Activated naive CD8-positive, alpha-beta T cell (primary cell): Measurements from ENCODE around the gene ARHGEF4.
"Not testable (repeated sequence)": the region's sequence is repeated elsewhere in the genome, so short reads cannot be mapped to it uniquely, and the experiment has no call there.

Source experiments
- H3K27ac Mint-ChIP-seq: one replicate; pipeline ENCODE4 v1.8.0; 2021; ENCODE audit warnings: mixed read lengths
- H3K27me3 Mint-ChIP-seq: one replicate; pipeline ENCODE4 v1.8.0; 2021; ENCODE audit warnings: mixed read lengths
- H3K36me3 Mint-ChIP-seq: one replicate; pipeline ENCODE4 v1.8.0; 2021; ENCODE audit warnings: mixed read lengths
- H3K4me1 Mint-ChIP-seq: one replicate; pipeline ENCODE4 v1.8.0; 2021; ENCODE audit warnings: low read depth, mixed read lengths
- H3K4me3 Mint-ChIP-seq: one replicate; pipeline ENCODE4 v1.8.0; 2021; ENCODE audit warnings: mild to moderate bottlenecking, mixed read lengths
- H3K9me3 Mint-ChIP-seq: one replicate; pipeline ENCODE4 v1.8.0; 2021; ENCODE audit warnings: low read depth, mixed read lengths

Gene ARHGEF4

DNA sequence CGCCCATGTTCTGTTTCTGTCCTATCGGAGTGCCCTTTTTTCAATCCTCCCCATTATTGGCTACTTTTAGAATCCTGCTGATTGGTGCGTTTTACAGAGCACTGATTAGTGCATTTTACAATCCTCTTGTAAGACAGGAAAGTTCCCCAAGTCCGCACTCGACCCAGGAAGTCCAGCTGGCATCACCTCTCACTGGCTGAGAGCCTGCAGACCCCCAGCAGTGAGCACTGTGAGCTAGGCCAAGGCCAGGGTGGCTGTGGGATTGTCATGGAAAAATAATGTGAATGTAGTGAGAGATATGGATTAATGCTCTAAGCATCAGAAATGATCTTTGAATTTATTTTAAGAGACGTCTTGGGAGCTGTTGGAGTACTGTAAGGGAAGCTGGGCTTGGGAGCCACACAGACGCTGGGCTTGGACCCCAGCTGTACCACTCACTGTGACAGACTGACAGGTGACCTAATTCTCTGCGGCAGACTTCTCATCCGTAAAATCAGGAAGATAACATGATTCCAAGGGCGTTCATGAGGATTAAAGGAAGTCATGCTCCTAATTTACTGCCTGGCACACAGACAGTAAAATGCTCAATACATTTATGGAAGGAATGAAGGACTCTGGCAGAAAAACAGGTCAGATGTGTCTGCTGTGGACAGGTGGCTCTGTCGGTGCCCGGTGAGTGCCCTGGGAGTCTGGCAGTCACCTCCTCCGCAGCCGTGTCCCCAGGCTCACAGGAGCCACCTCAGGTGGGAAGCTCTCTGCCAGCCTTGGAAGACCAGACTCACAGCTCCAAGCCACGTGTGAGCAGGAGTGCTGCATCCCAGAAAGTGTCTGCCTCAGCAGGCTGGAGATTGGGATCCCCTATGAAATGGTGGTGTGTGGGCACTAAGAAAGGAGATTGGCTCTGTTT lies 151.1 kb downstream of the ARHGEF4 start:
- no peak overlapping the region for H3K4me3 Mint-ChIP-seq
- peaks cover 3% of the 10 kb centered on the region for H3K36me3 Mint-ChIP-seq
- peaks cover 2% of the 10 kb centered on the region for H3K27me3 Mint-ChIP-seq
- peaks cover 7% of the 10 kb centered on the region for H3K4me1 Mint-ChIP-seq
- no peak overlapping the region for H3K27ac Mint-ChIP-seq
- no peaks in the 10 kb centered on the region for H3K9me3 Mint-ChIP-seq

GRCh38 chr2:130991446-130991845 lies 154.7 kb downstream of the ARHGEF4 start:
- not testable (repeated sequence) for H3K27me3 Mint-ChIP-seq, H3K4me1 Mint-ChIP-seq, H3K27ac Mint-ChIP-seq, H3K36me3 Mint-ChIP-seq, H3K9me3 Mint-ChIP-seq, H3K4me3 Mint-ChIP-seq

GRCh38 chr2:130992003-130992402 lies 155.3 kb downstream of the ARHGEF4 start:
- not testable (repeated sequence) for H3K9me3 Mint-ChIP-seq, H3K36me3 Mint-ChIP-seq, H3K27me3 Mint-ChIP-seq, H3K4me3 Mint-ChIP-seq, H3K4me1 Mint-ChIP-seq, H3K27ac Mint-ChIP-seq

DNA sequence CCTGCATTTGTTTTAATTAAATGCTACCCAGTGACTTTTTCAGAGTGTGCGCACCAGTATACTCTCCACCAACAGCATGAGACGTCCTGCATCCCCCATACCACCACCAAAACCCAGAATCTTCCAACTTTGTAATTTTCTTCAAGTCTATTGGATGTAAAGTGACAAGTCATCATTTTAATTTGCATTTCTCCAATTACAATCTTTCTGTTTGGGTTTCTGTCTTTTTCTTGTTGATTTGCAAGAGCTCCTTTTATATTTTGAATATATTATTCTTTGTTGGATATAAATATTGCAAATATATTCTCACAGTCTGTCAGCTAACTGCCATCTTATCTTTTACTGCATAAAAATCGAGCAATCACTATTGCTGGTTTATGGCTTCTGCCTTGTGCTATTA lies 160.0 kb downstream of the ARHGEF4 start:
- Mint-ChIP-seq H3K27ac (no peak overlapping the region), H3K9me3 (no peaks in the 10 kb centered on the region), H3K27me3 (peaks cover 2% of the 10 kb centered on the region), H3K4me3 (no peak overlapping the region), H3K36me3 (no peaks in the 10 kb centered on the region), H3K4me1 (no peaks in the 10 kb centered on the region)

GRCh38 chr2:130997198-130997597 lies 160.5 kb downstream of the ARHGEF4 start:
- Mint-ChIP-seq H3K4me3 (no peak overlapping the region), H3K4me1 (no peaks in the 10 kb centered on the region), H3K27ac (no peak overlapping the region), H3K27me3 (peaks cover 2% of the 10 kb centered on the region), H3K36me3 (no peaks in the 10 kb centered on the region), H3K9me3 (no peaks in the 10 kb centered on the region)

- no peak overlapping the region for H3K4me3 Mint-ChIP-seq
- no peak overlapping the region for H3K27ac Mint-ChIP-seq
- no peaks in the 10 kb centered on the region for H3K9me3 Mint-ChIP-seq
- H3K27me3 Mint-ChIP-seq = peaks cover 2% of the 10 kb centered on the region
- H3K4me1 Mint-ChIP-seq = no peaks in the 10 kb centered on the region
- H3K36me3 Mint-ChIP-seq = no peaks in the 10 kb centered on the region
Observed at GRCh38 chr2:130998561-130998960, 161.8 kb downstream of the ARHGEF4 start.

DNA sequence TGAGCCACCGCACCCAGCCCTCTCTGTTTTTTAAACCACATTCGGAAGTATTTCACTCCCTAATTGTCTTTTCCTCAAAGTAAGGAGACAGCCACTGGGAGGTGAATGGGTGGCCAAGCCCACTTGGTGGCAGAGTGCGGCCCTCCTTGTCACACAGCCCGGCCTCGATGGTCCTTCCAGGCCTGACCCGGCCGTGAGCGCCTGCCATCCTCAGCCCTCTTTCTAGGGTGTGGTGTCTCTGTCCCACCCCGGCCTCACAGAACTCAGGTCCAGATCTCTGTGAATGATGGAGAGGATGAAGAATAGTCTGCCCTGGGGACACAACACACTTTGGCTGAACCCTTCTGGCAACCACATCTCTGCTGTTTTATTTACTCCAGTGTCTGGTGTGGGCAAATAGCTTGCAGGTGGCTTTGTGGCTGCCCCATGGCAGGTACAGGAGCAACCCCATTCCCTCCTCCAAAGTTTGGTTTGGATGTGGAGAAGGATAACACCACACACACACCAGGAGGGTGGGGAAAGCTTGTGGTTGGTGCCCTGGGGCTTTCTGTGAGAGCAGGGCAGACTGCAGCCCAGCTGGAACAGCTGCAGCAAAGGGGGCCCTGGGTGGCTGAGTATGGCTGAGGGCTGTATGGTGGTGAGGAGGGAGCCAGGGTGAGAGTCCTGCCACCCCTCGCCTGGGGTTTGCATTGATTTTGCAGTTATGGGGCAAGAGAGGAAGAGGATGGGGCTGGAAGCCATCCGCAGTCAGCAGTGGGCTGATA lies 167.9 kb downstream of the ARHGEF4 start:
- H3K27me3 Mint-ChIP-seq = peaks cover 2% of the 10 kb centered on the region
- no peak overlapping the region for H3K4me3 Mint-ChIP-seq
- H3K36me3 Mint-ChIP-seq = no peaks in the 10 kb centered on the region
- H3K27ac Mint-ChIP-seq = no peak overlapping the region
- no peaks in the 10 kb centered on the region for H3K9me3 Mint-ChIP-seq
- peaks cover 8% of the 10 kb centered on the region for H3K4me1 Mint-ChIP-seq

GRCh38 chr2:131005216-131005935 lies 168.7 kb downstream of the ARHGEF4 start:
- H3K9me3 Mint-ChIP-seq = no peaks in the 10 kb centered on the region
- H3K27ac Mint-ChIP-seq = no peak overlapping the region
- H3K36me3 Mint-ChIP-seq = no peaks in the 10 kb centered on the region
- H3K27me3 Mint-ChIP-seq = peaks cover 2% of the 10 kb centered on the region
- H3K4me1 Mint-ChIP-seq = peaks cover 15% of the 10 kb centered on the region
- H3K4me3 Mint-ChIP-seq = no peak overlapping the region

DNA sequence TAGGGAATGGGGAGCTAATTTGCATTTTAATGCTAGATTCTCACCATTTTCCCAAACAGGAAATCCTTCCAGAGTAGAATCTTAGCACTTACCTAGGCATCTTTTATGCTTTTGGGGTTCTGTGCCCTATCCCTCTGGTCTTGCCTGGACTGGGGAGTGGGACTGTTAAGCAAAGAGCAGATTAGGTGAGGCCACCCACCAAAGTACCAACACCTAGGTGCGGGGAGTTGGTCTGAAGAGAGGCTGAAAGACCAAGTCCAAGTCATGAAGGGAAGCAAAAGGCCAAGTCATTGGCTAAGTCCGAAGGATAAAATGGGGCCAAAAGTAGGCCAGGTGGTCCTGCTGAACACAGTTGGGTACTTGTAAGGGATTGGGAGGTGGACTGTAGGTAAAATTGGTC lies 169.8 kb downstream of the ARHGEF4 start:
- Mint-ChIP-seq H3K9me3 (no peaks in the 10 kb centered on the region), H3K36me3 (no peaks in the 10 kb centered on the region), H3K4me1 (peaks cover 27% of the 10 kb centered on the region), H3K4me3 (no peak overlapping the region), H3K27me3 (no peaks in the 10 kb centered on the region), H3K27ac (no peak overlapping the region)

GRCh38 chr2:131008967-131009366 lies 172.3 kb downstream of the ARHGEF4 start:
- H3K4me1 Mint-ChIP-seq = peaks cover 37% of the 10 kb centered on the region
- no peak overlapping the region for H3K27ac Mint-ChIP-seq
- no peaks in the 10 kb centered on the region for H3K27me3 Mint-ChIP-seq
- no peak overlapping the region for H3K4me3 Mint-ChIP-seq
- no peaks in the 10 kb centered on the region for H3K36me3 Mint-ChIP-seq
- H3K9me3 Mint-ChIP-seq = no peaks in the 10 kb centered on the region

DNA sequence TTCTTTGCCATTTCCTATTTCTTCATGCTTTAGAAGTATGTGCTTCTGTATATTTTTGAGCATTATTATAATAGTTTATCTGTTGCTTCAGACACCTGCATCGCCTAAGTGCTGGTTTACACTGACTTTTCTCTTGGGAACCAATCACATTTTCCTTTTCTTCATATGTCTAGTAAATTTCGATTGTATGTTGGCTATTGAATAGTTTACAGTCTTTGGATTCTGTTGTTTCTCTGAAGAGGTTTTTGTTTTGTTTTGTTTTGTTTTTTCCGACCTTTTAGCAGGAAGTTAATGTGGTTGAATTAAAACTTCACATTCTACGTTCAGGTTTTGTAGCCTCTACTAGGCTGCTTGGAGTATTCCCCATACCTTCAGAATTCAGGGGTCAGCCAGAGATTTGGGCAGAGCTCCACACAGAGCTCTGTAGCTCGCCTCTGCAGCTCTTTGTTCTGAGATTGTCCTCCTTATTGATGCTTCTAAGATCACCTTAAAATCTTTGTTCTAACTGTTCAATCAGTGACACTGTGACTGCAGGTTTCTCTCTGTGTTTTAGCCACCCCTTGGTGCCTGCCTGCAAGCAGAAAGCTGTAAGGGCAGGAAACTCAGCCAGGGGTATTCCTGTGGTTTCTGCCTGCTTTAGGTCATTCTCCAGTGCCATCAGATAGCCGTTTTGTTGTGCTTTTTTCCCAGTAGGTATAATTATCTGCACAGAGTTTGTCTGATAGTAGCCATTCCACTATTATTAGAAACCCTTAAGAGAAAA lies 173.2 kb downstream of the ARHGEF4 start:
- no peaks in the 10 kb centered on the region for H3K27me3 Mint-ChIP-seq
- H3K36me3 Mint-ChIP-seq = no peaks in the 10 kb centered on the region
- no peak overlapping the region for H3K27ac Mint-ChIP-seq
- H3K4me1 Mint-ChIP-seq = peaks cover 37% of the 10 kb centered on the region
- H3K4me3 Mint-ChIP-seq = peak overlapping the region; percentile 68
- H3K9me3 Mint-ChIP-seq = no peaks in the 10 kb centered on the region

DNA sequence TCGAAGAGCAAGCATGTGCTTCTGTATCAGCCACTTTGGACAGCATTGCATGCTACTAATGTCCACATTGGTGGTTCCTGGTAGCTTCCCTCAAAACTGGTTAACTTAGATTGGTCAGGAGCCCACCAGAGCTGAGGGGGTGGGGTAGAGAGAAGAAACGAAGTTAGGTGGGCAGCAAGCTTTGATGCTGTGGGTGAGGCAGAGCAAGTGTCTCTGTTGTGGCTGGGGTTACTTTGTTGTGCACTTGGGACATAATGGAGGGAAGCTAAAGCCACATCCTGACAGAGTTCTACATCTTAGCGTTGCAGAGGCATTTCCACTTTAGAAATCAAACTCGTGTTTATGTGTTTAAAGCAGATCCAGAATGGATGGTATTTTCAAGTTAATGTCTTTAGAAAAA lies 173.9 kb downstream of the ARHGEF4 start:
- H3K4me3 Mint-ChIP-seq = peak overlapping the region; percentile 68
- H3K4me1 Mint-ChIP-seq = peaks cover 37% of the 10 kb centered on the region
- H3K9me3 Mint-ChIP-seq = no peaks in the 10 kb centered on the region
- H3K36me3 Mint-ChIP-seq = no peaks in the 10 kb centered on the region
- H3K27ac Mint-ChIP-seq = no peak overlapping the region
- H3K27me3 Mint-ChIP-seq = no peaks in the 10 kb centered on the region

DNA sequence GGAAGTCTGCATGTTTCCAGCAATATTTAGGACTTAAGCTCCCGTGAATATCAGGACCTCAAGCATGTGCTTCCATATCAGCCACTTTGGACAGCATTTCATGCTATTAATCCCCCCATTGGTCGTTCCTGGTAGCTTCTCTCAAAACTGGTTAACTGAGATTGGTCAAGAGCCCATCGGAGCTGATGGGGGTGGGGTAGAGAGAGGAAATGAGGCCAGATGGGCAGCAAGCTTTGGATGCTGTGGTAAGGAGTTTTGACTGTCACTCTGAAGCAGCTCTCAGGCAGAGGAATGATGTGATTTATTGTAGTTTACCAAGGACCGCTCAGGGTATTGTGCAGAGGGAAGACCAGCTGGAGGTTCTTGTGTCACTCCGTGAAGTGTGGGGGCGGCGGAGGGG lies 174.8 kb downstream of the ARHGEF4 start:
- H3K4me3 Mint-ChIP-seq = no peak overlapping the region
- no peaks in the 10 kb centered on the region for H3K27me3 Mint-ChIP-seq
- H3K4me1 Mint-ChIP-seq = peaks cover 37% of the 10 kb centered on the region
- H3K27ac Mint-ChIP-seq = no peak overlapping the region
- no peaks in the 10 kb centered on the region for H3K9me3 Mint-ChIP-seq
- H3K36me3 Mint-ChIP-seq = no peaks in the 10 kb centered on the region

- Mint-ChIP-seq H3K4me1 (peaks cover 33% of the 10 kb centered on the region), H3K27ac (no peak overlapping the region), H3K4me3 (no peak overlapping the region), H3K27me3 (peaks cover 6% of the 10 kb centered on the region), H3K9me3 (no peaks in the 10 kb centered on the region), H3K36me3 (no peaks in the 10 kb centered on the region)
Observed at GRCh38 chr2:131014141-131014540, 177.4 kb downstream of the ARHGEF4 start.
